Stimulated activated naive CD8-positive, alpha-beta T cell treated with anti-CD3 and anti-CD28 coated beads, Interleukin-15, Interleukin-2, amounts not matched to agents 100 U/mL and 50 U/mL, for 24 hours (primary cell): ENCODE data around the gene CASS4.
A peak's percentile ranks its signal among the peaks of the same experiment; 100 is the strongest.
"Not testable (repeated sequence)": the region's sequence is repeated elsewhere in the genome, so short reads cannot be mapped to it uniquely, and the experiment has no call there.

Source experiments
- ATAC-seq: fragments of 150-1000 bp; cut with Tn5 transposase; one replicate; pipeline ENCODE4 v1.10.0; 2021
- DNase-seq: peaks from one replicate; pipeline ENCODE4 v3.0.0; 2021

The CASS4 gene

GRCh38 chr20:56392881-56393482 lies 19.1 kb upstream of the CASS4 start:
- DNase-seq = no peak
- no peak for ATAC-seq

GRCh38 chr20:56393653-56394052 lies 18.4 kb upstream of the CASS4 start:
- DNase-seq (no peak), ATAC-seq (no peak)

GRCh38 chr20:56395166-56395565 lies 16.9 kb upstream of the CASS4 start:
- ATAC-seq = no peak
- no peak for DNase-seq

GRCh38 chr20:56400001-56400640 lies 11.9 kb upstream of the CASS4 start:
- DNase-seq = peak; percentile 67
- ATAC-seq = peak; percentile 55

- DNase-seq = no peak
These were observed 8.6 kb upstream of the CASS4 start for GRCh38 chr20:56403465-56403864.

GRCh38 chr20:56405356-56405755 lies 6.7 kb upstream of the CASS4 start:
- not testable (repeated sequence) for DNase-seq, ATAC-seq

More at GRCh38 chr20:56403465-56403864, 8.6 kb upstream of the CASS4 start:
- ATAC-seq = no peak

- DNase-seq = no peak
These were observed 5.2 kb upstream of the CASS4 start for GRCh38 chr20:56406910-56407309.

GRCh38 chr20:56409521-56409920 lies 2.5 kb upstream of the CASS4 start:
- ATAC-seq (no peak), DNase-seq (no peak)

More at GRCh38 chr20:56406910-56407309, 5.2 kb upstream of the CASS4 start:
- no peak for ATAC-seq

- no peak for ATAC-seq
These were observed 2.1 kb upstream of the CASS4 start for GRCh38 chr20:56409956-56410355.

GRCh38 chr20:56411287-56411686 lies 773 bp upstream of the CASS4 start:
- not testable (repeated sequence) for DNase-seq, ATAC-seq

More at GRCh38 chr20:56409956-56410355, 2.1 kb upstream of the CASS4 start:
- DNase-seq = no peak

- DNase-seq = no peak
- ATAC-seq = no peak
These were observed 372 bp downstream of the CASS4 start for GRCh38 chr20:56412473-56412790.

- no peak for ATAC-seq
These were observed 889 bp downstream of the CASS4 start for GRCh38 chr20:56412949-56413348.

GRCh38 chr20:56414842-56415765 lies 3.0 kb downstream of the CASS4 start:
- ATAC-seq (peak; percentile 60), DNase-seq (peak; percentile 64)

More at GRCh38 chr20:56412949-56413348, 889 bp downstream of the CASS4 start:
- no peak for DNase-seq

GRCh38 chr20:56417402-56417801 lies 5.3 kb downstream of the CASS4 start:
- ATAC-seq = no peak
- no peak for DNase-seq

GRCh38 chr20:56417911-56418310 lies 5.9 kb downstream of the CASS4 start:
- ATAC-seq = no peak
- DNase-seq = no peak

GRCh38 chr20:56418385-56418861 lies 6.4 kb downstream of the CASS4 start:
- DNase-seq (no peak), ATAC-seq (peak; percentile 55)

GRCh38 chr20:56420028-56420427 lies 8.0 kb downstream of the CASS4 start:
- DNase-seq = no peak
- no peak for ATAC-seq

GRCh38 chr20:56420940-56421688 lies 9.1 kb downstream of the CASS4 start:
- no peak for ATAC-seq
- no peak for DNase-seq

GRCh38 chr20:56422076-56422823 lies 10.2 kb downstream of the CASS4 start:
- ATAC-seq = peak; percentile 16
- no peak for DNase-seq

- ATAC-seq (no peak), DNase-seq (no peak)
These were observed 10.7 kb downstream of the CASS4 start for GRCh38 chr20:56422824-56423189.

- DNase-seq = no peak
- ATAC-seq = no peak
These were observed 11.2 kb downstream of the CASS4 start for GRCh38 chr20:56423211-56423610.
